DMS153 (cell line): ENCODE results near the gene PLEKHA8.

Source experiments
- DNase-seq: peaks from one replicate; lab custom pipeline; 2025; lab: John Stamatoyannopoulos, UW

Gene PLEKHA8

GRCh38 chr7:30112103-30112713, 84.0 kb downstream of the PLEKHA8 start:
- DNase-seq, result no peak

DNA sequence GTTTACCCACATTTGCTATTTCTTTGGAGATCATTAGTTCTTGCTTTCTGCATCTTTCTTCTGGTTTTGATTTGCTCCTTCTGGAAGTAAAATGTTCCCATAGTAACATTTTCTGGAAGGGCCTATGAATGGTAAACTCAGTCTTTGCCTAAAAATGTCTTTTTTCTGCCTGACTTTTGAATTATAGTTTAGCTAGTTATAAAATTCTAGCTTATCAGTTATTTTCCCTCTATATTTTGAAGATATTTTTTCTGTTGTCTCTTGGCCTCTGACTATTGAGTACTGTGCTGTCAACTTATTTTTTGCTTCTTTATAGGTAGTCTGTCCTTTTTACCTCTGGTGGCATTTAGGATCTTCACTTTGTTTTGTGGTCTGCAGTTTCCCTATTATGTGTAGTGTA, 84.9 kb downstream of the PLEKHA8 start:
- no peak for DNase-seq

- DNase-seq, result no peak
These were observed 86.5 kb downstream of the PLEKHA8 start for GRCh38 chr7:30114536-30115238.

DNA sequence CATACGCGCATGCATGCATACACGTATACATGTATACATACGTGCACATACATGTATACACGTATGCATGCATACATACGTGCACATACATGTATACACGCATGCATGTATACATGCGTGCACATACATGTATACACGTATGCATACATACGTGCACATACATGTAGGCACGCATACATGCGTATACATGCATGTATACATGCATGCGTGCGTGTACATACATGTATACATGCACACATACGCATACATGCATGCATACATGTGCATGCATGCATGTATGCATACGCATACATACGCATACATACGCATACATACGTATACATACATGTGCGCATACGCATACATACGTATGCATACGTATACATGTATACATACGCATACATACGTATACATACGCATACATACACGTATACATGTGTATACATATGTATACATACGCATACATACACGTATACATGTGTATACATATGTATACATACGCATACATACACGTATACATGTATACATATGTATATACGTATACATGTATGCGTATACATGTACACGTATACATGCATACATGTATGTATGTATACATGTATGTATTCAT, 87.6 kb downstream of the PLEKHA8 start:
- DNase-seq, result no peak

- no peak for DNase-seq
These were observed 88.6 kb downstream of the PLEKHA8 start for GRCh38 chr7:30116771-30117170.

GRCh38 chr7:30117896-30118295, 89.7 kb downstream of the PLEKHA8 start:
- no peak for DNase-seq

DNA sequence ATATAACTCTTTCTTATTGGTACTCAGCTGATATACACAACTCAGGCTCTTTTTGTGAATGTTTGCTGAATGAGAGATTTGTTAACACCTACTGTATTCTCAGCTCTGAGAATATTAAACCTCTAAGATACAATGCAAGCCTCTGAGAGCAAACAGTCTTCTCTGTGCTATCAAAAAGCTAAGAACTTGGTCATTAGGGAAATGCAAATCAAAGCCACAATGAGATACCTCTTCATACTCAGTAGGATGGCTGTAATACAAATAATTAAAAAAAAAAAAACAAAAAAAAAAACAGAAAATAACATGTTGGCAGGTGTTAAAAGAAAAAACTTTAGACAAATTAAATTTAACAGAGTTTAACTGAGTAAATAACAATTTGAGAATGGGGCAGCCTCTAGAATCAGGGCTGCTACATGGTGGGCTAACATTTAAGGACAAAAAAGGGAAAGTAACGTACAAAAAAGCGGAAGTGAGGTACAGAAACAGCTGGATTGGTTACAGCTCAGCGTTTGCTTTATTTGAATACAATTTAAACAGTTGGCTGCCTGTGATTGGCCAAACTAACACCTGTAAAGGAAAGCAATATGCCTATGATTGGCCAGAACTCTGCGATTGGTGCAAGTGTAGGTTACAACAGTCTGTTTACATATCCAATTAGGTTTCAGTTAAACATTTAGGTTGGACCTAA, 91.8 kb downstream of the PLEKHA8 start:
- DNase-seq, result no peak

- DNase-seq, result no peak
These were observed 105.8 kb downstream of the PLEKHA8 start for GRCh38 chr7:30133736-30134610.

- peak; percentile 93 for DNase-seq
These were observed 106.5 kb downstream of the PLEKHA8 start, which contains the start of gene MTURN for GRCh38 chr7:30134611-30135300. MTURN (plus strand) TSS chr7:30134986; CDS start chr7:30135137, 151 bp downstream.

DNA sequence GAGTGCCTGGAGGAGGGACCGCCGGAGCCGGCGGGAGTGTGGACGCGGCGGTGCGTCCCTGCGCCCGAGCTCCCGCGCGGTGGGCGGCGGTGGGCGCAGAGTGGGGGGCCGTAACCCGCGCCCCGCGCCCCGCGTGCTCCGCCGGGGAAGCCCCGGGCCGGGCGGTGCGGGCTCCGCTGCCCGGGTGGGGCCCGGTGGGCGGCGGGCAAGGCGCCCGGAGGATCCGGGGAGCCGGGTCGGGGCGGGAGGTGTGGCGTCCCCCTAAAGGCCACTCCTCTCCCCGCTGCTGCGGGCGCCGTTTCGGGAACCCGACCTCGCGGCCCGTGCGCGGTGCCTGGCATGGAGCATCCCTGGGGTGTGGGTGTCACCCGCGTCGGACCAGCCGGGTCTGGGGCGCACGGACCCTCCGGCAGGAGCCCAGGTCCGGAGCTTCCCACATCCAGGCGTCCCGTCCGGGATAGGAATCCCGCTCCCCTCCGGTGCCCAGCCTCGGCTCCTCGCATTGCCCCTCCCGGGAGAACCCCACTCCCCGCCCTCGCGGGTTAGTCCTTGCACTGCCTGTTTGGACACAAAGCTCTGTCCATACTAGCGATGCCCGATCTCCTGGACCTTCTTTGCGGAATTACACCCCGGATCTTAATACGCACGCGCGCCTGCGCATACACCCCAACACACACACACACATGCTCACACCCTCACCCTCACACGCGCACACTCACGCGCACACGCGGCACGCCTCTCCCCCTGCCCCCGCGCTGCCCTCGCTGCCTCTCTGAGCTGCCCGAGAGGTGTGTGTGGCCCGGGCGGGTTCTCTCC, 107.3 kb downstream of the PLEKHA8 start:
- peak; percentile 29 for DNase-seq

DNA sequence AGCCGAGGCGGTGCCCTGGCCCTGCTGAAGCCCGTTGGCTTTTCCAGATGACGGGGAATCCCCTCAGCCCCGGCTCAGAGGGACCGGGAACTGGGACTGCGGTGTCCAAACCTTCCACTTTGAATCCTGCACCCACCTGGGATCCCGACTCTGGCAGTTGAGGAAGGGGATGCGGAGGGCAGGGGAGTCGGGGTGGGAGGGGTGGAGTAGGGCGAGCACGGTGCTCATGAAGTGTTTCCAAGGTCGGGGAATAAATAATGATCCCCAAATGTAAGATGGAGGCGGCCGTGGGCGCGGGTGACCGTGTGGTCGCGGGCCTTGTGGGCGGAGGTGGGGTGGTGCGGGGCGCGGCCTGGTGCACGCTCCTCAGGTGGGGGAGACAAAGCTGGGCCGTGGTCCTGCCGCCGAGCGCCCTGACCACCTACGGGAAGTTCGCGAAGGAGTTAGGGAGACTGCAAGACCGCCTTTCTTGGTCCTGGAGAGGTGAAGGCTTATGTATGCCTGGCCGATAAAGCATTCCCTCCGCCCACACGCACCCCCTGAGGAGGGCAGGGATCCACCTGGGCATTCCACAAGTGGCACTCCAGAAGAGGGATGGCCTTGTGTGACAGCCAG, 108.0 kb downstream of the PLEKHA8 start:
- no peak for DNase-seq

GRCh38 chr7:30136743-30137485, 108.7 kb downstream of the PLEKHA8 start:
- no peak for DNase-seq

DNA sequence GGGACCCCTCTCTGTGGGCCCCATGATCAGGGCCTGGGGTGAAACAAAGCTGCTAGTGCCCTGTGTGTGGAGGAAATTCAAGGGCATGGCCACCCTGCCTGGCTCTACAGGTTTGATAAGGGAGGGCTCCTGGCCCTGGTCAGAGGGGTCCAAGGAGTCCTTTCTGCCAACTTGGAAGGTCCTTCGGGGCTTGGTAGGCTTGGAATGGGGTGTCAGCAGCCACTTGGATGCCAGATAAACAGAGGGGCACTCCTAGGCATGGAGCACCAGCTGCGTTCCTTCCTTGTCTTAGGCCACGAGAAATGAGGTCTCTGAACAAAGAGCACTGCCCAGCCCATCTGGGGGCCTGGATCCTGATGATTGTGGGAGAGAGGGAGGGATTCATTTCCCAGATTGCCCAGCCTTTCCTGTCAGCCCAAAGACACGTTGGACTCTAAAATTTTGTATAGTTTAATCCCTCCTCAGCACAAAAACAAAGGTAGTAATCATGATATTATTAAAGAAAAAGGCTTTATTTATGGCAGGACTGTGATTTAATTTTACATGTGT, 111.7 kb downstream of the PLEKHA8 start:
- no peak for DNase-seq

DNA sequence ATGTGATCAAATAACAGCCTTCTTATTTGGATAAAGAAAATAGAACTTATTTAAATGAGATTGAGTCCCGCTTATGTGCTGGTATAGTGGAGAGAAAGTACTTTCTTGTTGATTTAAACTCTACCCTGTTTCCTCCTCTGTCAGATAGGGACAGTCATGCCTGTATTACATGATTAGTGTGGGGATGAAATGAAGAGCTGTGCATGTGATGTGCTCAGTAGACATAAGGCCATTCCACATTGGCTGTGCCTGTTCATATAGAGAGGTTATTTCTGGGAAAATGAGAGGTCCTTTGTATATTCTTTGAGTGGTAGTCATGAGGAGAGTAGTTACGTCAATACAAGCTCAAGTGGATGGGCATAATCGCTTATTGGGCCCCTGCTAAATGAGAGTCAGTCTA, 112.2 kb downstream of the PLEKHA8 start:
- no peak for DNase-seq

- peak; percentile 59 for DNase-seq
These were observed 114.5 kb downstream of the PLEKHA8 start for GRCh38 chr7:30142710-30143109.

DNA sequence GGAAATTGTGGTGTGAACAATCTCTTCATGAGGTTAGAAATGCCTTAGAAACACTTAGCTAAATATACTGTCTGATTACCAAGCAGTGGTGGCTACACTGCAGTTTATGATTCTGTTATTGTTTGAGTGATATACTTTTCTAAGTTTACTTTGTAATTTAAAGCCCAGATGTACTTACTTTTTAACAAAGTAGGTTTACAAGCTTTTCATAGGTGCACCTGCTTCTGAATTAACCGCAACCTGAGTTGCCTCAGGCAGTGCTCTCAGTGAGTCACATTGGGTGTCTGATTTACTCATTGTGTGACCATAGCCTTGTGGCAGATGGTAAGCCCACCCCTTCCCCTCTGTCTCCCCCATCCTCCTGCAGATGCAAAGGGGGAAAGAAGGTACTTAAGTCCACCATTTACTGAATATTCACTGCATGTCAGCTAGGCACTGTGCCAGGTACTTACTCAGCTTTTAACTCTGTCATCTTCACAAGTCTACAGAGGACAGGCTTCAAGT, 115.6 kb downstream of the PLEKHA8 start:
- peak; percentile 95 for DNase-seq

- no peak for DNase-seq
These were observed 116.6 kb downstream of the PLEKHA8 start for GRCh38 chr7:30144657-30145306.

- DNase-seq, result no peak
These were observed 117.3 kb downstream of the PLEKHA8 start for GRCh38 chr7:30145426-30145970.
